ENCODE measurements around the gene ZNF236. TPM values are rescaled to one million over a fixed set of nuclear protein-coding genes. Genes with fewer than 3 reads are reported as not detected.

ZNF236 gene
- total and polyA plus RNA-seq, 2 donors (not counting 1 experiment from before 2014, with no cell fraction given) = 2.9 to 8.4 TPM

- no peak overlapping the region for H3K4me2 ChIP-seq (ENCODE audit: extremely low read depth, insufficient read depth, low read length)
- H3K4me3 ChIP-seq (replicated peaks in 1 of 4; ENCODE audit: control extremely low read depth in 1 of 4, insufficient read depth in 1 of 4, low read depth in 3 of 4, low read length in 4 of 4) = no peak overlapping the region
- no peaks in the 10 kb centered on the region for H3K36me3 ChIP-seq (ENCODE audit: control insufficient read depth, insufficient read depth, low read length)
- H3K27ac ChIP-seq (ENCODE audit: insufficient read depth, low read length) = no peak overlapping the region
- TF ChIP-seq, protein P1, sequence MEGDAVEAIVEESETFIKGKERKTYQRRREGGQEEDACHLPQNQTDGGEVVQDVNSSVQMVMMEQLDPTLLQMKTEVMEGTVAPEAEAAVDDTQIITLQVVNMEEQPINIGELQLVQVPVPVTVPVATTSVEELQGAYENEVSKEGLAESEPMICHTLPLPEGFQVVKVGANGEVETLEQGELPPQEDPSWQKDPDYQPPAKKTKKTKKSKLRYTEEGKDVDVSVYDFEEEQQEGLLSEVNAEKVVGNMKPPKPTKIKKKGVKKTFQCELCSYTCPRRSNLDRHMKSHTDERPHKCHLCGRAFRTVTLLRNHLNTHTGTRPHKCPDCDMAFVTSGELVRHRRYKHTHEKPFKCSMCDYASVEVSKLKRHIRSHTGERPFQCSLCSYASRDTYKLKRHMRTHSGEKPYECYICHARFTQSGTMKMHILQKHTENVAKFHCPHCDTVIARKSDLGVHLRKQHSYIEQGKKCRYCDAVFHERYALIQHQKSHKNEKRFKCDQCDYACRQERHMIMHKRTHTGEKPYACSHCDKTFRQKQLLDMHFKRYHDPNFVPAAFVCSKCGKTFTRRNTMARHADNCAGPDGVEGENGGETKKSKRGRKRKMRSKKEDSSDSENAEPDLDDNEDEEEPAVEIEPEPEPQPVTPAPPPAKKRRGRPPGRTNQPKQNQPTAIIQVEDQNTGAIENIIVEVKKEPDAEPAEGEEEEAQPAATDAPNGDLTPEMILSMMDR (conservative IDR thresholded peaks at IDR 0.05 in 1 of 2, IDR thresholded peaks at IDR 0.05 in 1 of 2; ENCODE audit: low read depth in 1 of 2, low read length in 2 of 2) = no peak
- no peak for TF ChIP-seq EZH2 (IDR thresholded peaks at IDR 0.05; ENCODE audit: low read length, missing control alignments)
- no peaks in the 10 kb centered on the region for H3K27me3 ChIP-seq (ENCODE audit: control insufficient read depth, insufficient read depth, low read length)
- no peaks in the 10 kb centered on the region for H3K9me3 ChIP-seq (ENCODE audit: control insufficient read depth, insufficient read depth, low read depth, low read length)
- no peak overlapping the region for H3K9ac ChIP-seq (ENCODE audit: insufficient read depth, low read length)
- no peaks in the 10 kb centered on the region for H3K4me1 ChIP-seq (ENCODE audit: control insufficient read depth, extremely low read depth, insufficient read depth, low read length)
- H3K79me2 ChIP-seq (ENCODE audit: control insufficient read depth, insufficient read depth, low read length) = peaks cover 6% of the 10 kb centered on the region
- no peak overlapping the region for H2AFZ ChIP-seq (ENCODE audit: low read length)
- no peaks in the 10 kb centered on the region for H4K20me1 ChIP-seq (ENCODE audit: control insufficient read depth, extremely low read depth, insufficient read depth, low read length)
- DNase-seq (ENCODE audit: low read depth in 2 of 2) = no peak
Measured at GRCh38 chr18:76850112-76850511, 27.8 kb downstream of the ZNF236 start.

- Histone ChIP-seq H2AFZ (ENCODE audit: low read length) (no peak overlapping the region), H3K4me3 (replicated peaks in 1 of 4; ENCODE audit: control extremely low read depth in 1 of 4, insufficient read depth in 1 of 4, low read depth in 3 of 4, low read length in 4 of 4) (no peak overlapping the region), H3K4me2 (ENCODE audit: extremely low read depth, insufficient read depth, low read length) (no peak overlapping the region), H3K27me3 (ENCODE audit: control insufficient read depth, insufficient read depth, low read length) (no peaks in the 10 kb centered on the region), H3K9me3 (ENCODE audit: control insufficient read depth, insufficient read depth, low read depth, low read length) (no peaks in the 10 kb centered on the region), H3K79me2 (ENCODE audit: control insufficient read depth, insufficient read depth, low read length) (no peaks in the 10 kb centered on the region), H4K20me1 (ENCODE audit: control insufficient read depth, extremely low read depth, insufficient read depth, low read length) (no peaks in the 10 kb centered on the region), H3K27ac (ENCODE audit: insufficient read depth, low read length) (no peak overlapping the region), H3K36me3 (ENCODE audit: control insufficient read depth, insufficient read depth, low read length) (no peaks in the 10 kb centered on the region), H3K4me1 (ENCODE audit: control insufficient read depth, extremely low read depth, insufficient read depth, low read length) (no peaks in the 10 kb centered on the region), H3K9ac (ENCODE audit: insufficient read depth, low read length) (no peak overlapping the region)
- no peak for DNase-seq (ENCODE audit: low read depth in 2 of 2)
- TF ChIP-seq EZH2 (IDR thresholded peaks at IDR 0.05; ENCODE audit: low read length, missing control alignments) = no peak
- TF ChIP-seq, protein P1 (conservative IDR thresholded peaks at IDR 0.05 in 1 of 2, IDR thresholded peaks at IDR 0.05 in 1 of 2; ENCODE audit: low read depth in 1 of 2, low read length in 2 of 2) = no peak
Measured at GRCh38 chr18:76855594-76855993, 33.2 kb downstream of the ZNF236 start.

DNA sequence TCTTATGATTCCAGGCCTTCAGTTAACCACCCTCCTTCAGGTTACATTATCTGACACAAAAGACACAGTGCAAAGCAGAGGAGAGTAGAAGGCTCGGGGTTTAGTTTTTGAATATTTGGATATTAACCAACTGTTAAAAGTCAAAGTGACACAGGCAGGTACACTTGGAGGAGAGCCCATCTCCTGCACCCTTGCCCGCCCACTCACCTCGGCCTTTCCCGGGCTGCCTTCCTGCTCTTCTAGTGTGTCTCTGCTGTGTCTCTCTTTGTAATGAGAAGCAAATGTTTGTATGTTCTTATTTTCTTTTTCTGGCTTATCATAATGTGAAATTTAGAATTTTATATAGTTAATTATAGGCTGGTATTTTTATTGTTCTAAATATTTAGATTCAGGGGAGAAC lies 35.1 kb downstream of the ZNF236 start:
- H3K4me1 ChIP-seq (ENCODE audit: control insufficient read depth, extremely low read depth, insufficient read depth, low read length) = no peaks in the 10 kb centered on the region
- H2AFZ ChIP-seq (ENCODE audit: low read length) = no peak overlapping the region
- no peaks in the 10 kb centered on the region for H4K20me1 ChIP-seq (ENCODE audit: control insufficient read depth, extremely low read depth, insufficient read depth, low read length)
- H3K27me3 ChIP-seq (ENCODE audit: control insufficient read depth, insufficient read depth, low read length) = no peaks in the 10 kb centered on the region
- H3K79me2 ChIP-seq (ENCODE audit: control insufficient read depth, insufficient read depth, low read length) = no peaks in the 10 kb centered on the region
- H3K27ac ChIP-seq (ENCODE audit: insufficient read depth, low read length) = no peak overlapping the region
- TF ChIP-seq, protein P1 (conservative IDR thresholded peaks at IDR 0.05 in 1 of 2, IDR thresholded peaks at IDR 0.05 in 1 of 2; ENCODE audit: low read depth in 1 of 2, low read length in 2 of 2) = no peak
- no peak for TF ChIP-seq EZH2 (IDR thresholded peaks at IDR 0.05; ENCODE audit: low read length, missing control alignments)
- no peak overlapping the region for H3K4me2 ChIP-seq (ENCODE audit: extremely low read depth, insufficient read depth, low read length)
- H3K9ac ChIP-seq (ENCODE audit: insufficient read depth, low read length) = no peak overlapping the region
- DNase-seq (ENCODE audit: low read depth in 2 of 2) = no peak
- no peak overlapping the region for H3K4me3 ChIP-seq (replicated peaks in 1 of 4; ENCODE audit: control extremely low read depth in 1 of 4, insufficient read depth in 1 of 4, low read depth in 3 of 4, low read length in 4 of 4)
- no peaks in the 10 kb centered on the region for H3K36me3 ChIP-seq (ENCODE audit: control insufficient read depth, insufficient read depth, low read length)
- no peaks in the 10 kb centered on the region for H3K9me3 ChIP-seq (ENCODE audit: control insufficient read depth, insufficient read depth, low read depth, low read length)

Data from fibroblast of lung (primary cell).